GM12873 (cell line): ENCODE data around the gene HEPHL1.

Experiments
- CTCF ChIP-seq: IDR thresholded peaks from 2 replicates; pipeline ENCODE4 v1.5.1; 2012; ENCODE audit warnings: low read depth, mild to moderate bottlenecking, moderate library complexity, low read length, control low read depth; ENCODE audit not compliant: insufficient read depth; ENCODE audit errors: missing control alignments

The HEPHL1 gene

GRCh38 chr11:94025690-94026394 lies 4.7 kb downstream of the HEPHL1 start:
- no peak for TF ChIP-seq CTCF

- no peak for TF ChIP-seq CTCF
Measured at GRCh38 chr11:94027210-94027609, 6.1 kb downstream of the HEPHL1 start.

- TF ChIP-seq CTCF, result no peak
Measured at GRCh38 chr11:94028436-94028835, 7.3 kb downstream of the HEPHL1 start.

- TF ChIP-seq CTCF, result no peak
Measured at GRCh38 chr11:94030059-94030458, 8.9 kb downstream of the HEPHL1 start.

- TF ChIP-seq CTCF, result no peak
Measured at GRCh38 chr11:94031625-94032024, 10.5 kb downstream of the HEPHL1 start.

GRCh38 chr11:94032066-94032465 lies 10.9 kb downstream of the HEPHL1 start:
- TF ChIP-seq CTCF, result no peak

- TF ChIP-seq CTCF, result no peak
Measured at GRCh38 chr11:94032725-94033124, 11.6 kb downstream of the HEPHL1 start.
